Keratinocyte (primary cell): ENCODE measurements around the gene UBE2O. TPM values are rescaled to one million over a fixed set of nuclear protein-coding genes. Genes with fewer than 3 reads are reported as not detected.

Experiments
- DNase-seq: peaks from one replicate; pipeline ENCODE4 v3.0.0-alpha.2; 2011; ENCODE audit warnings: low read depth, missing footprints, low spot score
- FAIRE-seq: peaks from 2 replicates; lab custom pipeline; 2011; peaks lifted over from hg19 to GRCh38; lab: Jason Lieb, UNC
- H2AFZ ChIP-seq: 2 replicates; pipeline ENCODE4 v1.6.0; 2012; ENCODE audit warnings: low read length, control low read depth, inconsistent platforms; ENCODE audit not compliant: control insufficient read depth
- H3K27ac ChIP-seq: 2 replicates; pipeline ENCODE4 v1.5.1; 2011; ENCODE audit warnings: low read length; ENCODE audit not compliant: control insufficient read depth, insufficient read depth
- H3K27me3 ChIP-seq: 3 replicates; pipeline ENCODE4 v1.6.0; 2011; ENCODE audit warnings: low read length; ENCODE audit not compliant: control insufficient read depth, insufficient read depth; ENCODE audit errors: extremely low read depth
- H3K36me3 ChIP-seq, 2 experiments: 2 replicates in 1 of 2; 3 replicates in 1 of 2; pipeline ENCODE4 v1.5.1; 2011; ENCODE audit warnings: low read length in 2 of 2, mild to moderate bottlenecking in 1 of 2; ENCODE audit not compliant: control insufficient read depth in 2 of 2, insufficient read depth in 2 of 2; ENCODE audit errors: extremely low read depth in 1 of 2
- H3K4me1 ChIP-seq: 3 replicates; pipeline ENCODE4 v1.5.1; 2011; ENCODE audit warnings: low read length; ENCODE audit not compliant: control insufficient read depth, insufficient read depth; ENCODE audit errors: extremely low read depth
- H3K4me2 ChIP-seq: 3 replicates; pipeline ENCODE4 v1.6.0; 2011; ENCODE audit warnings: low read depth, low read length; ENCODE audit not compliant: control insufficient read depth, insufficient read depth; ENCODE audit errors: extremely low read depth
- H3K4me3 ChIP-seq, 3 experiments: fragments of 200-600 bp in 1 of 3; sonication (generic) in 1 of 3; 2 replicates in 2 of 3; 3 replicates in 1 of 3; pipeline ENCODE4 v1.5.1; 2011 to 2016; ENCODE audit warnings: low read length in 3 of 3, mild to moderate bottlenecking in 3 of 3, control low read depth in 2 of 3, inconsistent platforms in 1 of 3, low read depth in 1 of 3, mixed read lengths in 1 of 3, mixed run types in 1 of 3, moderate library complexity in 1 of 3; ENCODE audit not compliant: control insufficient read depth in 2 of 3, insufficient read depth in 2 of 3; ENCODE audit errors: extremely low read depth in 1 of 3
- H3K79me2 ChIP-seq: 2 replicates; pipeline ENCODE4 v1.6.0; 2012; ENCODE audit warnings: low read length; ENCODE audit not compliant: control insufficient read depth, insufficient read depth
- H3K9ac ChIP-seq: 3 replicates; pipeline ENCODE4 v1.6.0; 2011; ENCODE audit warnings: low read length; ENCODE audit not compliant: control insufficient read depth, insufficient read depth; ENCODE audit errors: extremely low read depth
- H3K9me1 ChIP-seq: 3 replicates; pipeline ENCODE4 v1.6.0; 2011; ENCODE audit warnings: low read length; ENCODE audit not compliant: control insufficient read depth, insufficient read depth; ENCODE audit errors: extremely low read depth
- H3K9me3 ChIP-seq: 2 replicates; pipeline ENCODE4 v1.5.1; 2012; ENCODE audit warnings: low read depth, low read length; ENCODE audit not compliant: control insufficient read depth
- H4K20me1 ChIP-seq: 3 replicates; pipeline ENCODE4 v1.6.0; 2011; ENCODE audit warnings: low read length; ENCODE audit not compliant: control insufficient read depth, insufficient read depth; ENCODE audit errors: extremely low read depth
- CTCF ChIP-seq, 3 experiments: IDR thresholded peaks in 1 of 3; conservative IDR thresholded peaks in 1 of 3; optimal IDR thresholded peaks in 1 of 3; 2 replicates in 2 of 3; 3 replicates in 1 of 3; pipeline versions ENCODE3 to v1.5.1; 2011; ENCODE audit warnings: low read length in 3 of 3, mild to moderate bottlenecking in 3 of 3, moderate library complexity in 2 of 3, control low read depth in 1 of 3, inconsistent platforms in 1 of 3; ENCODE audit not compliant: insufficient read depth in 2 of 3; ENCODE audit errors: extremely low read depth in 1 of 3
- EZH2 ChIP-seq: IDR thresholded peaks from one replicate; pipeline ENCODE4 v1.6.1; 2012; ENCODE audit warnings: inconsistent platforms, mild to moderate bottlenecking, low read length, moderate library complexity
- dilution Hi-C: fragments of 300-500 bp; cut with MboI; formaldehyde crosslinking; loops from one replicate; pipeline ENCODE4 v1.7.0; 2020; ENCODE audit warnings: low sequenced_read_pairs; ENCODE audit not compliant: extremely low pct_ligation_motif_present
- polyA plus RNA-seq, 5 experiments: library from polyadenylated mRNA; depleted of rRNA in 3 of 5; stranded (reverse) in 3 of 5; stranded (forward) in 1 of 5; unstranded in 1 of 5; fragments of >200 nt; gene quantifications; 1 replicate in 1 of 5; 2 replicates in 3 of 5; 3 replicates in 1 of 5; pipeline versions ENCODE4 v1.2.1 to v1.2.3, GENCODE V29; 2011 to 2012; ENCODE audit warnings: missing spikeins in 2 of 5, low read depth in 1 of 5, low replicate concordance in 1 of 5

UBE2O gene
- polyA plus RNA-seq, 1 donor (not counting 4 experiments of a cell fraction or from before 2014, with no cell fraction given) = 10.9 TPM

GRCh38 chr17:76467809-76468633 is 15.1 kb upstream of the UBE2O start:
- dilution Hi-C loops = no loop called here
- H3K4me3 ChIP-seq = no peak overlapping the region
- H3K9me3 ChIP-seq = no peaks in the 10 kb centered on the region
- no peaks in the 10 kb centered on the region for H3K9me1 ChIP-seq
- no peaks in the 10 kb centered on the region for H3K79me2 ChIP-seq
- no peak overlapping the region for H2AFZ ChIP-seq
- no peaks in the 10 kb centered on the region for H4K20me1 ChIP-seq
- H3K9ac ChIP-seq = no peak overlapping the region
- no peaks in the 10 kb centered on the region for H3K27me3 ChIP-seq
- DNase-seq (no peak), FAIRE-seq (no peak)
- no peak overlapping the region for H3K27ac ChIP-seq
- peaks cover 6 to 23% of the 10 kb centered on the region in 2 experiments for H3K36me3 ChIP-seq
- no peaks in the 10 kb centered on the region for H3K4me1 ChIP-seq
- TF ChIP-seq CTCF (optimal IDR thresholded peaks at IDR 0.05 in 1 of 3, IDR thresholded peaks at IDR 0.05 in 1 of 3, conservative IDR thresholded peaks at IDR 0.05 in 1 of 3; ENCODE audit: extremely low read depth in 1 of 3, insufficient read depth in 2 of 3, low read length in 3 of 3) (no peak), EZH2 (no peak)
- H3K4me2 ChIP-seq = no peak overlapping the region

GRCh38 chr17:76467366-76467765 is 14.4 kb upstream of the UBE2O start, which contains the start of gene AANAT:
TSS of gene AANAT (plus strand) at chr17:76467603. CDS start at chr17:76468747, 1,144 bp downstream.
- H3K36me3 ChIP-seq = peaks cover 5 to 17% of the 10 kb centered on the region in 2 experiments
- H3K4me1 ChIP-seq = no peaks in the 10 kb centered on the region
- no peaks in the 10 kb centered on the region for H4K20me1 ChIP-seq
- FAIRE-seq (no peak), DNase-seq (no peak)
- H3K27me3 ChIP-seq = peaks cover 6% of the 10 kb centered on the region
- dilution Hi-C loops = no loop called here
- H3K9ac ChIP-seq = no peak within 1 kb of the TSS
- no peaks in the 10 kb centered on the region for H3K79me2 ChIP-seq
- H3K27ac ChIP-seq = no peak within 1 kb of the TSS
- no peak within 1 kb of the TSS for H3K4me3 ChIP-seq
- no peak within 1 kb of the TSS for H3K4me2 ChIP-seq
- no peaks in the 10 kb centered on the region for H3K9me3 ChIP-seq
- TF ChIP-seq CTCF (optimal IDR thresholded peaks at IDR 0.05 in 1 of 3, IDR thresholded peaks at IDR 0.05 in 1 of 3, conservative IDR thresholded peaks at IDR 0.05 in 1 of 3; ENCODE audit: extremely low read depth in 1 of 3, insufficient read depth in 2 of 3, low read length in 3 of 3) (no peak), EZH2 (no peak)
- no peak within 1 kb of the TSS for H2AFZ ChIP-seq
- H3K9me1 ChIP-seq = no peaks in the 10 kb centered on the region
